ENCODE measurements around the gene KIAA0586. TPM values are rescaled to one million over a fixed set of nuclear protein-coding genes. Genes with fewer than 3 reads are reported as not detected.

The KIAA0586 gene
- total and polyA plus RNA-seq, 2 of the 4 experiments (the other 2 are of a cell fraction): 9.4 to 36.7 TPM

DNA sequence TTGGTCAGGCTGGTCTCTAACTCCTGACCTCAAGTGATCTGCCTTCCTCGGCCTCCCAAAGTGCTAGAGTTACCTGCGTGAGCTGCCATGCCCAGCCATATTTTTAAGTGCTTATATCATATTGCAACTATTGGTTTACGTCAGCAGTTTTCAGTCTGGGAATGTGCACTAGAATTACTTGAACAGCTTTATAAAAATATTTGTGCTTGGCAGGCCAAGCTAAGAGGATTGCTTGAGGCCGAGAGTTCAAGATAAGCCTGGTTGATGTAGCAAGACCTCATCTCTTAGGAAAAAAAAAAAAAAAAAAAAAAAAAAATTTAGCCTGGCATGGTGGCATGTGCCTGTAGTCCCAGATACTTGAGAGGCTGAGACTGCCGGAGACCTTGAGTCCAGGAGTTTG lies 17.1 kb downstream of the KIAA0586 start:
- Histone ChIP-seq H4K91ac (ENCODE audit: insufficient read depth, low read depth, low read length) (no peak overlapping the region), H3K27ac (ENCODE audit: insufficient read depth, low read length) (no peak overlapping the region), H3K56ac (ENCODE audit: extremely low read depth, insufficient read depth, low read length) (no peak overlapping the region), H4K8ac (ENCODE audit: low read depth in 2 of 2, low read length in 2 of 2) (no peak overlapping the region), H4K5ac (ENCODE audit: low read depth, low read length) (no peak overlapping the region), H3K4ac (ENCODE audit: low read depth, low read length) (no peak overlapping the region), H3K14ac (replicated peaks; ENCODE audit: low read depth, low read length) (no peak overlapping the region), H2BK15ac (ENCODE audit: low read depth, low read length) (no peak overlapping the region), H3K4me3 (ENCODE audit: insufficient read depth, low read depth, low read length) (no peak overlapping the region), H2BK5ac (ENCODE audit: low read depth, low read length, poor library complexity, severe bottlenecking) (no peak overlapping the region), H3K4me2 (ENCODE audit: low read depth, low read length) (no peak overlapping the region), H3K36me3 (ENCODE audit: control insufficient read depth, insufficient read depth, low read length) (peaks cover 18% of the 10 kb centered on the region), H3K9me3 (ENCODE audit: control insufficient read depth, insufficient read depth, low read length) (no peaks in the 10 kb centered on the region), H3K79me1 (ENCODE audit: low read depth in 1 of 2, low read length in 2 of 2) (no peaks in the 10 kb centered on the region), H3K27me3 (ENCODE audit: control insufficient read depth, insufficient read depth, low read length) (no peaks in the 10 kb centered on the region), H2AK9ac (replicated peaks; ENCODE audit: low read depth, low read length, poor library complexity) (no peak overlapping the region), H3K9me1 (ENCODE audit: insufficient read depth, low read length) (no peaks in the 10 kb centered on the region; the same call in 1 of the 2 replicates), H2BK120ac (ENCODE audit: low read depth, low read length) (no peak overlapping the region), H3K23ac (ENCODE audit: low read depth, low read length) (no peak overlapping the region), H3K4me1 (ENCODE audit: control insufficient read depth, insufficient read depth, low read length) (no peaks in the 10 kb centered on the region), H3K9ac (ENCODE audit: low read depth, low read length) (no peak overlapping the region), H2AK5ac (ENCODE audit: low read depth, low read length) (no peak overlapping the region), H3K18ac (ENCODE audit: low read depth, low read length) (no peak overlapping the region), H4K20me1 (ENCODE audit: insufficient read depth, low read length) (no peaks in the 10 kb centered on the region), H2AFZ (replicated peaks; ENCODE audit: low read length, poor library complexity) (no peak overlapping the region), H2BK20ac (ENCODE audit: low read depth, low read length) (no peak overlapping the region)
- TF ChIP-seq, protein P1, sequence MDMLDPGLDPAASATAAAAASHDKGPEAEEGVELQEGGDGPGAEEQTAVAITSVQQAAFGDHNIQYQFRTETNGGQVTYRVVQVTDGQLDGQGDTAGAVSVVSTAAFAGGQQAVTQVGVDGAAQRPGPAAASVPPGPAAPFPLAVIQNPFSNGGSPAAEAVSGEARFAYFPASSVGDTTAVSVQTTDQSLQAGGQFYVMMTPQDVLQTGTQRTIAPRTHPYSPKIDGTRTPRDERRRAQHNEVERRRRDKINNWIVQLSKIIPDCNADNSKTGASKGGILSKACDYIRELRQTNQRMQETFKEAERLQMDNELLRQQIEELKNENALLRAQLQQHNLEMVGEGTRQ (IDR thresholded peaks at IDR 0.05; ENCODE audit: low read depth, low read length): no peak
- no peak for TF ChIP-seq SMC3 (IDR thresholded peaks at IDR 0.05; ENCODE audit: low read depth, low read length)
- no peak for TF ChIP-seq RFX5 (IDR thresholded peaks at IDR 0.05; ENCODE audit: low read depth, low read length)
- TF ChIP-seq, protein P2, sequence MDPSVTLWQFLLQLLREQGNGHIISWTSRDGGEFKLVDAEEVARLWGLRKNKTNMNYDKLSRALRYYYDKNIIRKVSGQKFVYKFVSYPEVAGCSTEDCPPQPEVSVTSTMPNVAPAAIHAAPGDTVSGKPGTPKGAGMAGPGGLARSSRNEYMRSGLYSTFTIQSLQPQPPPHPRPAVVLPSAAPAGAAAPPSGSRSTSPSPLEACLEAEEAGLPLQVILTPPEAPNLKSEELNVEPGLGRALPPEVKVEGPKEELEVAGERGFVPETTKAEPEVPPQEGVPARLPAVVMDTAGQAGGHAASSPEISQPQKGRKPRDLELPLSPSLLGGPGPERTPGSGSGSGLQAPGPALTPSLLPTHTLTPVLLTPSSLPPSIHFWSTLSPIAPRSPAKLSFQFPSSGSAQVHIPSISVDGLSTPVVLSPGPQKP (IDR thresholded peaks at IDR 0.05; ENCODE audit: borderline replicate concordance, low read depth, low read length): no peak
- TF ChIP-seq MXI1 (IDR thresholded peaks at IDR 0.05; ENCODE audit: borderline replicate concordance, low read depth, low read length): no peak
- TF ChIP-seq RCOR1 (IDR thresholded peaks at IDR 0.05; ENCODE audit: insufficient replicate concordance, low read length): no peak
- TF ChIP-seq CHD1 (IDR thresholded peaks at IDR 0.05; ENCODE audit: low read depth, low read length): no peak
- TF ChIP-seq, protein P3, sequence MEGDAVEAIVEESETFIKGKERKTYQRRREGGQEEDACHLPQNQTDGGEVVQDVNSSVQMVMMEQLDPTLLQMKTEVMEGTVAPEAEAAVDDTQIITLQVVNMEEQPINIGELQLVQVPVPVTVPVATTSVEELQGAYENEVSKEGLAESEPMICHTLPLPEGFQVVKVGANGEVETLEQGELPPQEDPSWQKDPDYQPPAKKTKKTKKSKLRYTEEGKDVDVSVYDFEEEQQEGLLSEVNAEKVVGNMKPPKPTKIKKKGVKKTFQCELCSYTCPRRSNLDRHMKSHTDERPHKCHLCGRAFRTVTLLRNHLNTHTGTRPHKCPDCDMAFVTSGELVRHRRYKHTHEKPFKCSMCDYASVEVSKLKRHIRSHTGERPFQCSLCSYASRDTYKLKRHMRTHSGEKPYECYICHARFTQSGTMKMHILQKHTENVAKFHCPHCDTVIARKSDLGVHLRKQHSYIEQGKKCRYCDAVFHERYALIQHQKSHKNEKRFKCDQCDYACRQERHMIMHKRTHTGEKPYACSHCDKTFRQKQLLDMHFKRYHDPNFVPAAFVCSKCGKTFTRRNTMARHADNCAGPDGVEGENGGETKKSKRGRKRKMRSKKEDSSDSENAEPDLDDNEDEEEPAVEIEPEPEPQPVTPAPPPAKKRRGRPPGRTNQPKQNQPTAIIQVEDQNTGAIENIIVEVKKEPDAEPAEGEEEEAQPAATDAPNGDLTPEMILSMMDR (conservative IDR thresholded peaks at IDR 0.05; ENCODE audit: low read depth, low read length): no peak
- TF ChIP-seq POLR2A (IDR thresholded peaks at IDR 0.05; ENCODE audit: low read depth, low read length): no peak
- TF ChIP-seq NFE2L2 (IDR thresholded peaks at IDR 0.05; ENCODE audit: low read depth, low read length): no peak
- TF ChIP-seq MAFK (IDR thresholded peaks at IDR 0.05; ENCODE audit: low read depth, low read length): no peak
- intact Hi-C loops (cut with micrococcal nuclease): no loop called here
- no peak for ATAC-seq (ENCODE audit: low read depth)
- ChIA-PET CTCF (no interaction called here), POLR2A (ENCODE audit: unreplicated experiment) (no interaction called here)
- WGBS, 2 experiments (ENCODE audit: extremely low coverage in 2 of 2, insufficient read length in 1 of 2): no CpG with 5 or more reads among the region's 5 CpGs
- dilution Hi-C loops (cut with HindIII; ENCODE audit: low sequenced_read_pairs, unreplicated experiment): no loop called here
- BruUV-seq (replicated peaks): no TSS peak
- in situ Hi-C loops (cut with MboI; ENCODE audit: low sequenced_read_pairs): no loop called here
- DNase-seq: no peak

Data from IMR-90 (cell line).